Progenitor cell of endocrine pancreas (in vitro differentiated cells): ENCODE data around the gene PLCB4. TPM values are rescaled to one million over a fixed set of nuclear protein-coding genes. Genes with fewer than 3 reads are reported as not detected.
"Not testable (repeated sequence)": the region's sequence is repeated elsewhere in the genome, so short reads cannot be mapped to it uniquely, and the experiment has no call there.

Experiments
- DNase-seq: peaks from one replicate; pipeline ENCODE4 v3.0.0; 2021; ENCODE audit warnings: low spot score; ENCODE audit not compliant: unreplicated experiment
- H3K27ac Mint-ChIP-seq: 2 replicates; pipeline ENCODE4 v1.8.0; 2021; ENCODE audit warnings: mild to moderate bottlenecking, moderate library complexity, mixed read lengths
- H3K27me3 Mint-ChIP-seq: 2 replicates; pipeline ENCODE4 v1.8.0; 2021; ENCODE audit warnings: mixed read lengths
- H3K36me3 Mint-ChIP-seq: 2 replicates; pipeline ENCODE4 v1.8.0; 2022; ENCODE audit warnings: mixed read lengths; ENCODE audit not compliant: insufficient read depth
- H3K4me1 Mint-ChIP-seq: 2 replicates; pipeline ENCODE4 v1.8.0; 2021; ENCODE audit warnings: low read depth, mixed read lengths
- H3K4me3 Mint-ChIP-seq: 2 replicates; pipeline ENCODE4 v1.8.0; 2021; ENCODE audit warnings: low read depth, mild to moderate bottlenecking, moderate library complexity, mixed read lengths
- H3K9me3 Mint-ChIP-seq: 2 replicates; pipeline ENCODE4 v1.8.0; 2021; ENCODE audit warnings: low read depth, mixed read lengths
- total RNA-seq: library from RNA; stranded (reverse); gene quantifications from 2 replicates; pipeline ENCODE4 v1.2.1, GENCODE V29; 2021
- TF ChIP-seq, protein P1 (sequence below): fragments of 200-600 bp; sonication (generic); IDR thresholded peaks from one replicate; pipeline ENCODE4 v1.5.0; 2021; ENCODE audit warnings: antibody characterized with exemption, mild to moderate bottlenecking; ENCODE audit not compliant: unreplicated experiment

Gene PLCB4
- total RNA-seq, 1 donor from 2014 or later: 17.2 TPM

DNA sequence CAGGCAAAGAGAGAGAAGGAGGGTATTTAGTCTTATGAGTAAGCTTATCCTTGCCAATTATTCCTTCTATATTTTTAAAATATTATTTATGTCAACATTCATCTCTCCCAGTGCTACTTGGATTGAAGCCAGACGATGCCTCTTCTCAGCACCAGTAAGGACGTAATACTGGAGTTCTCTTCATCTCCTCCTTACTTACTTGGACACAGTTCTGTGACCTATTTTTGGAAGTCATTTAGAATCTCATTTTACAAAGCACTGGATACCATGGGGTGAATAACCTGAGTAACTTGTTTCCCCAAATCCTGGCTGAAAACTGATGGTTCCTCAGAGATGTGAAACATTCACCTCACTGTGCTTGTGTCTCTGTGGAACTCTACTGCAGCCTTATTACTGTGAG is 308.1 kb downstream of the PLCB4 start:
- Mint-ChIP-seq H3K4me3 (no peak overlapping the region), H3K27me3 (no peaks in the 10 kb centered on the region), H3K4me1 (peaks cover 9% of the 10 kb centered on the region), H3K36me3 (peaks cover 1% of the 10 kb centered on the region), H3K27ac (no peak overlapping the region), H3K9me3 (no peaks in the 10 kb centered on the region)
- TF ChIP-seq, protein P1, sequence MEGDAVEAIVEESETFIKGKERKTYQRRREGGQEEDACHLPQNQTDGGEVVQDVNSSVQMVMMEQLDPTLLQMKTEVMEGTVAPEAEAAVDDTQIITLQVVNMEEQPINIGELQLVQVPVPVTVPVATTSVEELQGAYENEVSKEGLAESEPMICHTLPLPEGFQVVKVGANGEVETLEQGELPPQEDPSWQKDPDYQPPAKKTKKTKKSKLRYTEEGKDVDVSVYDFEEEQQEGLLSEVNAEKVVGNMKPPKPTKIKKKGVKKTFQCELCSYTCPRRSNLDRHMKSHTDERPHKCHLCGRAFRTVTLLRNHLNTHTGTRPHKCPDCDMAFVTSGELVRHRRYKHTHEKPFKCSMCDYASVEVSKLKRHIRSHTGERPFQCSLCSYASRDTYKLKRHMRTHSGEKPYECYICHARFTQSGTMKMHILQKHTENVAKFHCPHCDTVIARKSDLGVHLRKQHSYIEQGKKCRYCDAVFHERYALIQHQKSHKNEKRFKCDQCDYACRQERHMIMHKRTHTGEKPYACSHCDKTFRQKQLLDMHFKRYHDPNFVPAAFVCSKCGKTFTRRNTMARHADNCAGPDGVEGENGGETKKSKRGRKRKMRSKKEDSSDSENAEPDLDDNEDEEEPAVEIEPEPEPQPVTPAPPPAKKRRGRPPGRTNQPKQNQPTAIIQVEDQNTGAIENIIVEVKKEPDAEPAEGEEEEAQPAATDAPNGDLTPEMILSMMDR: no peak
- no peak for DNase-seq

DNA sequence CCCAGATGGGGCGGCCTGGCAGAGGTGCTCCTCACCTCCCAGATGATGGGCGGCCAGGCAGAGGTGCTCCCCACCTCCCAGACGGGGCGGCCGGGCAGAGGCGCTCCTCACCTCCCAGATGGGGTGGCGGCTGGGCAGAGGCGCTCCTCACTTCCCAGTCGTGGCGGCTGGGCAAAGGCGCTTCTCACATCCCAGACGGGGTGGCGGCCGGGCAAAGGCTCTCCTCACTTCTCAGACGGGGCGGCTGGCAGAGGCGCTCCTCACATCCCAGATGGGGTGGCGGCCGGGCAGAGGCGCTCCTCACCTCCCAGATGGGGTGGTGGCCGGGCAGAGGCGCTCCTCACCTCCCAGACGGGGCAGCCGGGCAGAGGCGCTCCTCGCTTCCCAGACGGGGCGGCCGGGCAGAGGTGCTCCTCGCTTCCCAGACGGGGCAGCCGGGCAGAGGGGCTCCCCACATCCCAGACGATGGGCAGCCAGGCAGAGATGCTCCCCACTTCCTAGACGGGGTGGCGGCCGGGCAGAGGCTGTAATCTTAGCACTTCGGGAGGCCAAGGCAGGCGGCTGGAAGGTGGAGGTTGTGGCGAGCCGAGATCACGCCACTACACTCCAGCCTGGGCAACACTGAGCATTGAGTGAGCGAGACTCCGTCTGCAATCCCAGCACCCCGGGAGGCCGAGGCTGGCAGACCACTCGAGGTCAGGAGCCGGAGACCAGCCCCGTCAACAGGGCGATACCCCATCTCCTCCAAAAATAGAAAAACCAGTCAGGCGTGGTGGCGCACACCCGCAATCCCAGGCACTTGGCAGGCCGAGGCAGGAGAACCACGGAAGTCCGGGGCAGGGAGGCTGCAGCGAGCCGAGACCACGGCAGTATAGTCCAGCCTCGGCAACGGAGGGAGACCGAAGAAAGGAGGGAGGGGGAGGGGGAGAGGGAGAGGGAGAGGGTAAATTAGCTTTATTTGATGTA is 316.7 kb downstream of the PLCB4 start:
- H3K27ac Mint-ChIP-seq, H3K4me1 Mint-ChIP-seq, H3K9me3 Mint-ChIP-seq, DNase-seq, H3K4me3 Mint-ChIP-seq, H3K27me3 Mint-ChIP-seq: not testable (repeated sequence)
- peaks cover 17% of the 10 kb centered on the region for H3K36me3 Mint-ChIP-seq

DNA sequence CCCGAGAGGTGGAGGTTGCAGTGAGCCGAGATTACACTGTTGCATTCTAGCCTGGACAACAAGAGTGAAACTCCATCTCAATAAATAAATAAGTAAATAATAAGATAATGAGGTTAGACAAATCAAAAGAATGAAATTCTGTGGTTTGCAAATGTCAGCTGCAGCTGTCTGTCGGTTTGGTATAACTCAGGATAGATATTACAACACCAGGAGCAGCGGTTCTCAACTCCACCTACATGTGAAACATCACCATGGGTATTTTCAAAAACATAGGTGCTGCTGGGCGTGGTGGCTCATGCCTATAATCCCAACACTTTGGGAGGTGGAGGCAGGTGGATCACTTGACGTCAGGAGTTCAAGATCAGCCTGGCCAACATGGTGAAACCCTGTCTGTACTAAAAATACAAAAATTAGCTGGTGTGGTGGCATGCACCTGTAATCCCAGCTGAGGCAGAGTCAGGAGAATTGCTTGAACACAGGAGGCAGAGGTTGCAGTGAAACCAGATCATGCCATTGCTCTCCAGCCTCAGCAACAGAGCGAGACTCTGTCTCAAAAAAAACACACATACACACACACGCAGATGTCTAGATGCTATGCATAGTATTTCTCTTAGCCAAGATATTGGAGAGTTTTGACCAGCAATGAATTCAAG is 319.4 kb downstream of the PLCB4 start:
- TF ChIP-seq, protein P1: no peak
- no peak overlapping the region for H3K4me3 Mint-ChIP-seq
- H3K9me3 Mint-ChIP-seq: peaks cover 7% of the 10 kb centered on the region
- peaks cover 12% of the 10 kb centered on the region for H3K4me1 Mint-ChIP-seq
- no peak overlapping the region for H3K27ac Mint-ChIP-seq
- peaks cover 16% of the 10 kb centered on the region for H3K36me3 Mint-ChIP-seq
- DNase-seq: no peak
- H3K27me3 Mint-ChIP-seq: no peaks in the 10 kb centered on the region

DNA sequence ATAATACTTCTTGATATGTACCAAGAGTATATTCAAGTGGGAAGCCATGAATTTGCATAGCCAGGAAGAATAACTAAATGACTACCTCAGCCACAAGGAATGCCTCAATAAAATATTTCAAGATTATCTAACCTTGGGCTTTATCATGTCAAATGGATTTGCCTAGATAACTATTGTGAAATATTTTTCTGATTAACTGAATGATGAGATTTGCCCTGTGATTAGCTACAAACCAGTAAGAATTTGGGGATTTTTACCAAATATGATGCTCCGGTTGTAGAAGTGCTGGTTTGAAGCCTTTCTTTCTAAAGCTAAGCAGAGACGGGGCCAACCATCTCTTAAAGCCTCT is 319.9 kb downstream of the PLCB4 start:
- Mint-ChIP-seq H3K27me3 (no peaks in the 10 kb centered on the region), H3K4me3 (no peak overlapping the region), H3K27ac (no peak overlapping the region), H3K36me3 (peaks cover 13% of the 10 kb centered on the region), H3K9me3 (peaks cover 7% of the 10 kb centered on the region), H3K4me1 (peaks cover 12% of the 10 kb centered on the region)
- DNase-seq: no peak
- TF ChIP-seq, protein P1: no peak

DNA sequence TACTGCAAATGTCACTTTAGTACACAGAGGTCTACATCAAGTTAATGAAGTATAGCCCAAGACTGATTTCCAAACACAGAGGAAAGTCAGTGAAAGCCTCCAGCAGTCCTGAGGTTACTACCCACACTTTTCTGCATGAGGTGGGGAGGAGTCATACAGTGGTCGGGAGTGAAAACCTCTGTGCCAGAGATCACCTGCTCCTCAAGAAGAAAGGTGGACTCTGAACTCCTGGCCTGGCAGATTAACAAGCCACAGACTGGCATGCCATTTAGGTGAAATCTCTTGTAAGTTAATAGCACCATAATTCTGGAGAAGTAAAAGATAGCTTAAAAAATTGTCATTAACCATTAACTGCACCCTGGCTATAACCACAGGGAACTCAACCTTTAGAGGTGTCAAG is 320.5 kb downstream of the PLCB4 start:
- H3K27ac Mint-ChIP-seq: no peak overlapping the region
- H3K9me3 Mint-ChIP-seq: peaks cover 7% of the 10 kb centered on the region
- no peak for DNase-seq
- peaks cover 12% of the 10 kb centered on the region for H3K4me1 Mint-ChIP-seq
- peaks cover 8% of the 10 kb centered on the region for H3K36me3 Mint-ChIP-seq
- H3K27me3 Mint-ChIP-seq: no peaks in the 10 kb centered on the region
- H3K4me3 Mint-ChIP-seq: no peak overlapping the region
- TF ChIP-seq, protein P1: no peak
